ENCODE results near the gene SRSF4.

SRSF4 gene

GRCh38 chr1:29218223-29218622 lies 36.5 kb upstream of the SRSF4 start:
- 95% methylated on average over 2 of the region's 2 CpGs for WGBS
- Histone ChIP-seq H3K4me1 (ENCODE audit: insufficient read depth, low read length) (peaks cover 9% of the 10 kb centered on the region; the same call in 1 of the 2 replicates), H3K9me3 (ENCODE audit: insufficient read depth, low read depth, low read length) (no peaks in the 10 kb centered on the region), H3K9ac (ENCODE audit: low read depth, low read length) (no peak overlapping the region), H3K4me3 (ENCODE audit: low read length) (no peak overlapping the region), H3K27me3 (ENCODE audit: insufficient read depth, low read length) (no peaks in the 10 kb centered on the region), H3K27ac (ENCODE audit: low read depth, low read length) (no peak overlapping the region), H3K36me3 (ENCODE audit: insufficient read depth, low read length) (peaks cover 38% of the 10 kb centered on the region)

- Histone ChIP-seq H3K27me3 (ENCODE audit: insufficient read depth, low read length) (no peaks in the 10 kb centered on the region), H3K4me1 (ENCODE audit: insufficient read depth, low read length) (peaks cover 9% of the 10 kb centered on the region; the same call in 1 of the 2 replicates), H3K27ac (ENCODE audit: low read depth, low read length) (no peak overlapping the region), H3K9me3 (ENCODE audit: insufficient read depth, low read depth, low read length) (no peaks in the 10 kb centered on the region), H3K9ac (ENCODE audit: low read depth, low read length) (no peak overlapping the region), H3K4me3 (ENCODE audit: low read length) (no peak overlapping the region), H3K36me3 (ENCODE audit: insufficient read depth, low read length) (peaks cover 44% of the 10 kb centered on the region)
- 91% methylated on average over 2 of the region's 2 CpGs for WGBS
Observed at GRCh38 chr1:29217633-29218032, 35.9 kb upstream of the SRSF4 start.

GRCh38 chr1:29213055-29213454 lies 31.4 kb upstream of the SRSF4 start:
- 86% methylated on average over 5 of the region's 5 CpGs for WGBS
- no peak overlapping the region for H3K4me3 ChIP-seq (ENCODE audit: low read length)
- no peaks in the 10 kb centered on the region for H3K27me3 ChIP-seq (ENCODE audit: insufficient read depth, low read length)
- H3K27ac ChIP-seq (ENCODE audit: low read depth, low read length), result no peak overlapping the region
- H3K36me3 ChIP-seq (ENCODE audit: insufficient read depth, low read length), result peaks cover 61% of the 10 kb centered on the region
- H3K9ac ChIP-seq (ENCODE audit: low read depth, low read length), result no peak overlapping the region
- no peaks in the 10 kb centered on the region for H3K9me3 ChIP-seq (ENCODE audit: insufficient read depth, low read depth, low read length)
- no peaks in the 10 kb centered on the region for H3K4me1 ChIP-seq (ENCODE audit: insufficient read depth, low read length)

GRCh38 chr1:29211086-29212030 lies 29.7 kb upstream of the SRSF4 start:
- Histone ChIP-seq H3K4me1 (ENCODE audit: insufficient read depth, low read length) (no peaks in the 10 kb centered on the region), H3K27me3 (ENCODE audit: insufficient read depth, low read length) (no peaks in the 10 kb centered on the region), H3K27ac (ENCODE audit: low read depth, low read length) (no peak overlapping the region), H3K36me3 (ENCODE audit: insufficient read depth, low read length) (peaks cover 60% of the 10 kb centered on the region), H3K9me3 (ENCODE audit: insufficient read depth, low read depth, low read length) (no peaks in the 10 kb centered on the region), H3K4me3 (ENCODE audit: low read length) (no peak overlapping the region), H3K9ac (ENCODE audit: low read depth, low read length) (no peak overlapping the region)
- 97% methylated on average over 12 of the region's 12 CpGs for WGBS

GRCh38 chr1:29210278-29211085 lies 28.8 kb upstream of the SRSF4 start:
- Histone ChIP-seq H3K4me3 (ENCODE audit: low read length) (no peak overlapping the region), H3K9ac (ENCODE audit: low read depth, low read length) (no peak overlapping the region), H3K27ac (ENCODE audit: low read depth, low read length) (no peak overlapping the region), H3K27me3 (ENCODE audit: insufficient read depth, low read length) (no peaks in the 10 kb centered on the region), H3K36me3 (ENCODE audit: insufficient read depth, low read length) (peaks cover 60% of the 10 kb centered on the region), H3K4me1 (ENCODE audit: insufficient read depth, low read length) (no peaks in the 10 kb centered on the region), H3K9me3 (ENCODE audit: insufficient read depth, low read depth, low read length) (no peaks in the 10 kb centered on the region)
- WGBS, result 92% methylated on average over 7 of the region's 7 CpGs

- Histone ChIP-seq H3K27me3 (ENCODE audit: insufficient read depth, low read length) (no peaks in the 10 kb centered on the region), H3K36me3 (ENCODE audit: insufficient read depth, low read length) (peaks cover 58% of the 10 kb centered on the region), H3K4me1 (ENCODE audit: insufficient read depth, low read length) (no peaks in the 10 kb centered on the region), H3K27ac (ENCODE audit: low read depth, low read length) (no peak overlapping the region), H3K4me3 (ENCODE audit: low read length) (no peak overlapping the region), H3K9ac (ENCODE audit: low read depth, low read length) (no peak overlapping the region), H3K9me3 (ENCODE audit: insufficient read depth, low read depth, low read length) (no peaks in the 10 kb centered on the region)
- 91% methylated on average over 5 of the region's 5 CpGs for WGBS
Observed at GRCh38 chr1:29209173-29209572, 27.5 kb upstream of the SRSF4 start.

GRCh38 chr1:29208442-29208841 lies 26.7 kb upstream of the SRSF4 start:
- H3K4me1 ChIP-seq (ENCODE audit: insufficient read depth, low read length), result no peaks in the 10 kb centered on the region
- H3K9ac ChIP-seq (ENCODE audit: low read depth, low read length), result no peak overlapping the region
- no peak overlapping the region for H3K27ac ChIP-seq (ENCODE audit: low read depth, low read length)
- no peaks in the 10 kb centered on the region for H3K9me3 ChIP-seq (ENCODE audit: insufficient read depth, low read depth, low read length)
- H3K36me3 ChIP-seq (ENCODE audit: insufficient read depth, low read length), result peaks cover 54% of the 10 kb centered on the region
- no peak overlapping the region for H3K4me3 ChIP-seq (ENCODE audit: low read length)
- H3K27me3 ChIP-seq (ENCODE audit: insufficient read depth, low read length), result no peaks in the 10 kb centered on the region
- WGBS, result 88% methylated on average over 3 of the region's 4 CpGs

- no peak overlapping the region for H3K9ac ChIP-seq (ENCODE audit: low read depth, low read length)
- H3K27ac ChIP-seq (ENCODE audit: low read depth, low read length), result peak overlapping the region; percentile 14
- no peaks in the 10 kb centered on the region for H3K27me3 ChIP-seq (ENCODE audit: insufficient read depth, low read length)
- peaks cover 13% of the 10 kb centered on the region; the same call in 1 of the 2 replicates for H3K4me1 ChIP-seq (ENCODE audit: insufficient read depth, low read length)
- WGBS, result 37% methylated on average over 14 of the region's 14 CpGs
- H3K9me3 ChIP-seq (ENCODE audit: insufficient read depth, low read depth, low read length), result no peaks in the 10 kb centered on the region
- H3K36me3 ChIP-seq (ENCODE audit: insufficient read depth, low read length), result peaks cover 56% of the 10 kb centered on the region
- H3K4me3 ChIP-seq (ENCODE audit: low read length), result no peak overlapping the region
Observed at GRCh38 chr1:29202584-29203340, 21.1 kb upstream of the SRSF4 start.

- Histone ChIP-seq H3K27ac (ENCODE audit: low read depth, low read length) (peak overlapping the region; percentile 14; the same call in 1 of the 2 replicates), H3K4me3 (ENCODE audit: low read length) (no peak overlapping the region)
Observed at GRCh38 chr1:29202053-29202452, 20.4 kb upstream of the SRSF4 start.

GRCh38 chr1:29201595-29202051 lies 19.9 kb upstream of the SRSF4 start:
- H3K27ac ChIP-seq (ENCODE audit: low read depth, low read length), result peak overlapping the region; percentile 18; the same call in 1 of the 2 replicates
- no peaks in the 10 kb centered on the region for H3K27me3 ChIP-seq (ENCODE audit: insufficient read depth, low read length)
- peaks cover 13% of the 10 kb centered on the region; the same call in 1 of the 2 replicates for H3K4me1 ChIP-seq (ENCODE audit: insufficient read depth, low read length)
- 94% methylated on average over 6 of the region's 6 CpGs for WGBS
- H3K36me3 ChIP-seq (ENCODE audit: insufficient read depth, low read length), result peaks cover 54% of the 10 kb centered on the region
- no peak overlapping the region for H3K4me3 ChIP-seq (ENCODE audit: low read length)
- H3K9ac ChIP-seq (ENCODE audit: low read depth, low read length), result no peak overlapping the region
- H3K9me3 ChIP-seq (ENCODE audit: insufficient read depth, low read depth, low read length), result no peaks in the 10 kb centered on the region

More at GRCh38 chr1:29202053-29202452, 20.4 kb upstream of the SRSF4 start:
- Histone ChIP-seq H3K9me3 (ENCODE audit: insufficient read depth, low read depth, low read length) (no peaks in the 10 kb centered on the region), H3K36me3 (ENCODE audit: insufficient read depth, low read length) (peaks cover 56% of the 10 kb centered on the region), H3K4me1 (ENCODE audit: insufficient read depth, low read length) (peaks cover 13% of the 10 kb centered on the region; the same call in 1 of the 2 replicates), H3K27me3 (ENCODE audit: insufficient read depth, low read length) (no peaks in the 10 kb centered on the region), H3K9ac (ENCODE audit: low read depth, low read length) (no peak overlapping the region)
- 86% methylated on average over 1 of the region's 1 CpG for WGBS
